NT2/D1 (cell line): Measurements from ENCODE around the gene CADM4.

Source experiments
- DNase-seq: peaks from one replicate; pipeline ENCODE4 v3.0.0-alpha.2; 2011; ENCODE audit warnings: low read depth, low spot score
- H3K27me3 ChIP-seq: 2 replicates; pipeline ENCODE4 v1.6.0; 2011; ENCODE audit warnings: mild to moderate bottlenecking; ENCODE audit not compliant: insufficient read length, insufficient read depth
- H3K36me3 ChIP-seq: 2 replicates; pipeline ENCODE4 v1.6.1; 2011; ENCODE audit warnings: mild to moderate bottlenecking, low read length, mixed read lengths; ENCODE audit not compliant: insufficient read depth, insufficient read length
- H3K4me1 ChIP-seq: 2 replicates; pipeline ENCODE4 v1.5.1; 2011; ENCODE audit not compliant: insufficient read depth, insufficient read length
- H3K4me3 ChIP-seq: 2 replicates; pipeline ENCODE4 v1.5.1; 2011; ENCODE audit warnings: low read depth; ENCODE audit not compliant: insufficient read length
- H3K9ac ChIP-seq: 2 replicates; pipeline ENCODE4 v1.6.0; 2011; ENCODE audit warnings: low read depth; ENCODE audit not compliant: insufficient read length
- H3K9me3 ChIP-seq: 2 replicates; pipeline ENCODE4 v1.5.1; 2011; ENCODE audit warnings: mild to moderate bottlenecking, low read length; ENCODE audit not compliant: insufficient read depth
- SUZ12 ChIP-seq: IDR thresholded peaks from 2 replicates; pipeline ENCODE4 v1.6.1; 2011; ENCODE audit not compliant: insufficient read length, insufficient read depth; ENCODE audit errors: extremely low read depth
- YY1 ChIP-seq: IDR thresholded peaks from 2 replicates; pipeline ENCODE4 v1.6.1; 2011; ENCODE audit not compliant: insufficient read length, insufficient read depth
- ZNF274 ChIP-seq: IDR thresholded peaks from 2 replicates; pipeline ENCODE4 v1.6.1; 2011; ENCODE audit warnings: mild to moderate bottlenecking, low read depth, low read length

Gene CADM4

GRCh38 chr19:43631491-43631890 is 8.2 kb downstream of the CADM4 start:
- TF ChIP-seq YY1 (no peak), ZNF274 (no peak), SUZ12 (no peak)
- H3K4me1 ChIP-seq = no peaks in the 10 kb centered on the region

GRCh38 chr19:43628646-43629326 is 10.9 kb downstream of the CADM4 start:
- Histone ChIP-seq H3K27me3 (peaks cover 4% of the 10 kb centered on the region), H3K4me3 (no peak overlapping the region), H3K36me3 (peaks cover 27% of the 10 kb centered on the region), H3K4me1 (no peaks in the 10 kb centered on the region), H3K9me3 (no peaks in the 10 kb centered on the region), H3K9ac (no peak overlapping the region)
- TF ChIP-seq SUZ12 (no peak), ZNF274 (no peak), YY1 (no peak)
- no peak for DNase-seq

More at GRCh38 chr19:43631491-43631890, 8.2 kb downstream of the CADM4 start:
- Histone ChIP-seq H3K4me3 (no peak overlapping the region), H3K9ac (no peak overlapping the region), H3K9me3 (no peaks in the 10 kb centered on the region), H3K27me3 (peaks cover 10% of the 10 kb centered on the region), H3K36me3 (peaks cover 11% of the 10 kb centered on the region)
- DNase-seq = no peak

- Histone ChIP-seq H3K4me3 (no peak overlapping the region), H3K27me3 (peaks cover 4% of the 10 kb centered on the region), H3K36me3 (peaks cover 32% of the 10 kb centered on the region), H3K4me1 (no peaks in the 10 kb centered on the region), H3K9ac (no peak overlapping the region), H3K9me3 (no peaks in the 10 kb centered on the region)
- TF ChIP-seq ZNF274 (no peak), SUZ12 (no peak), YY1 (no peak)
- DNase-seq = no peak
Observed at GRCh38 chr19:43626838-43627237, 12.8 kb downstream of the CADM4 start.

GRCh38 chr19:43625918-43626579 is 13.6 kb downstream of the CADM4 start:
- no peaks in the 10 kb centered on the region for H3K9me3 ChIP-seq
- no peak overlapping the region for H3K9ac ChIP-seq
- peaks cover 32% of the 10 kb centered on the region for H3K36me3 ChIP-seq
- TF ChIP-seq ZNF274 (no peak), SUZ12 (no peak), YY1 (no peak)
- H3K27me3 ChIP-seq = no peaks in the 10 kb centered on the region
- no peak for DNase-seq
- H3K4me3 ChIP-seq = no peak overlapping the region
- no peaks in the 10 kb centered on the region for H3K4me1 ChIP-seq

GRCh38 chr19:43624933-43625332 is 14.7 kb downstream of the CADM4 start:
- Histone ChIP-seq H3K9me3 (no peaks in the 10 kb centered on the region), H3K4me1 (no peaks in the 10 kb centered on the region), H3K27me3 (no peaks in the 10 kb centered on the region), H3K4me3 (no peak overlapping the region), H3K9ac (no peak overlapping the region), H3K36me3 (peaks cover 29% of the 10 kb centered on the region)
- peak; percentile 56 for DNase-seq
- TF ChIP-seq ZNF274 = no peak
- TF ChIP-seq YY1 = no peak
- TF ChIP-seq SUZ12 = no peak

- Histone ChIP-seq H3K4me3 (no peak overlapping the region), H3K36me3 (peaks cover 29% of the 10 kb centered on the region), H3K9ac (no peak overlapping the region), H3K27me3 (no peaks in the 10 kb centered on the region), H3K4me1 (no peaks in the 10 kb centered on the region), H3K9me3 (no peaks in the 10 kb centered on the region)
- no peak for TF ChIP-seq SUZ12
- TF ChIP-seq ZNF274 = no peak
- TF ChIP-seq YY1 = no peak
- no peak for DNase-seq
Observed at GRCh38 chr19:43623889-43624670, 15.6 kb downstream of the CADM4 start.

DNA sequence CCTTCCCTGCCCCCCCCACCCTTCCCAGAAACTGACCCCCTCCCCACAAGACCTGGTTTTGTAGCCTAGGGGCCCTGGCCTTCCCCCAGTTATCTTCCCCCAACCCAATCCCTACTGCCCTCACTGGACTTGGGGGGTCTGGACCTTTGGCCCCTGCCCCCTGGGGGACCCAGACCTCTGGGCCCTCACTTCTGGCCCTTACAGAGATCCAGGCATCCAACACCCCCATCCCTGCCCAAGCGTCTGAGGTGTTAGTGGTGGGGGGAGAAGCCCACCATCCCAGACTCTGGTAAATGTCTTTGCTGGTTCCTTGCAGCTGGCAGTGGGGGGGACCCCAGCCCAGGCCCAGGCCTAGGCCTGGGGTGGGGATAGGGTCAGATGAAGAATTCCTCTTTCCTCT is 16.7 kb downstream of the CADM4 start:
- Histone ChIP-seq H3K9ac (no peak overlapping the region), H3K36me3 (peaks cover 29% of the 10 kb centered on the region), H3K9me3 (no peaks in the 10 kb centered on the region), H3K27me3 (no peaks in the 10 kb centered on the region), H3K4me1 (no peaks in the 10 kb centered on the region), H3K4me3 (no peak overlapping the region)
- TF ChIP-seq YY1 (no peak), ZNF274 (no peak)
- no peak for DNase-seq
